HG03558 (cell line): ENCODE results near the gene CHRNE.

Experiments
- ATAC-seq: cut with Tn5 transposase; IDR thresholded peaks from one replicate; pipeline ENCODE4 v1.9.1; 2021; ENCODE audit warnings: moderate number of reproducible peaks; ENCODE audit not compliant: unreplicated experiment; ENCODE audit errors: extremely low read depth

CHRNE gene

DNA sequence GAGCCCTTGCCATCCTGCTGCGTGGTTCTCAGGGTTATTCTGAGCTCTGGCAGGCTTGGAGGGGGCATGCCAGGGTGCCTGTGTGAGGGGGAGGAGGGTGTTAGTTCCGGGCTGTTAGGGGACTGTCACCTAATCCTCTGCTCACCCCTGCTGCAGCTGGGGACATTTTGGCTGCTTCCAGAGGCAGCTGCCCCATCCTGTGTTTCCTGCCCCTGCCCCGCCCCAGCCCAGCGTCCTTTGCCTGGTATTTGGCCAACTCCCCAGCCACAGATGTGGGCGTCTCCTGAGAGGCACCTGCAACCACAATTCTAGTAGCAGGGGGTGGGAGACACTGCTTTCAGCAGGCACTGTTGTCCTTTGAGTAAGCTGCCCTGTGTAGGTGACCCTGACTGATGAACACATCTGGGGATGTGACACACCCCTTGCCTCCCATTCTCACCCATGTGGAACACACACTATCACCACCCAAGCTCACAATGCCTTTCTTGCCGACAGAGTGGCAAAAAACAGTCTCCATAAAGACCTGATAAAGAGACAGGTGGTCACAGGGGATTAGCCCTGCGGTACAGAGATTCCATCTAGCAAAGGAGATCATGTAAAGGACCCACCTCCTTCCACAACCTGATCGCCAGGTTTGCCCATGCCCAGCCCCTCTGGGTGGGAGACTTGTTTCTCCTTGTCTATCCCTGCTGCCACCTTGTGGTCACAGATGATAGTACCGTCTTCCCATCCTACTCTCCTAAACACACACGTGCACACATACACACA is at the start of gene CHRNE:
TSS of gene CHRNE (minus strand) at position 48 of the 768 bp plus-strand sequence. CDS start at position 13, 35 bp downstream.
- no peak for ATAC-seq

DNA sequence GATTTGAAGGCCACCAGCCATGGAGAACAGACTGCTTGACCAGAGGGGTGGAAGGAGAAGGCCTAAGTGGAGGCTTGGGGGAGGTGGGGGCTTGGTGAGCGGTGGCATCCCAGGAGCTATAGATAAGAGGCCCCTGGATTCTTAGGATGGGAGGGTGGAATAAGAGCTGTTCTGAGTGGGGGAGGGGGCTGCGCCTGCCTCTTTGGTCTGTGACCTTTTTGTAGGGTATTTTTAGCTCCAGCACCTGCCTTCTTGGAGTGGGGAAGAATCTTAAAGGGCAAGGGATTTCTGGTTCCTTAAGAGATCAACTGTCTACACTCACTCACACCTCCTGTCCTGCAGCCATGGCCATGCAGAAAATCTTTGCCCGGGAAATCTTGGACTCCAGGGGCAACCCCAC is 48.6 kb upstream of the CHRNE start:
- ATAC-seq = no peak

DNA sequence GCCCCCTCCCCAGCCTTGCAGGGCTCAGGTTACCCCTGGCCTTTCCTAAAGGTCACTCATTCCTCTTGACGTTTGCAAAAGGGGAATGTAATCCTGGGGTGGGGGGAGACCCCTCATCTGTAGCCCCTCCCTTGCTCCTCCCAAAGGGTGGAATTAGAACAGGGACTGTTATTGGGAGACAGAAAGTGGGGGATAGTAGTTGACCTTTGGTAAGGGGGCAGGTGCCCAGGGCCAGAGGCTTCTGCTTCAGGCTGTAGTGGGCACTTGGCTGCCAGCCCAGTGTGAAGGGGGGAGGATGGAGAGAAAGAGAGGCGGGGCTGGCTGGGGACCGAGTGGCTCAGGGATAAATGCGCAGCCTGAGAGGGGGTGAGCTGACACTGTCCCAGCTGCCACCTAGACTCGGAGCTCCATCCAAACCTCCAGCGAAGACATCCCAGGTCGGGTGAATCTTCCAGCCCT is 47.9 kb upstream of the CHRNE start, which contains the start of gene ENO3:
TSS of gene ENO3 (plus strand) at position 374 of the 459 bp plus-strand sequence. CDS start 711 bp downstream, outside the sequence.
- no peak for ATAC-seq

DNA sequence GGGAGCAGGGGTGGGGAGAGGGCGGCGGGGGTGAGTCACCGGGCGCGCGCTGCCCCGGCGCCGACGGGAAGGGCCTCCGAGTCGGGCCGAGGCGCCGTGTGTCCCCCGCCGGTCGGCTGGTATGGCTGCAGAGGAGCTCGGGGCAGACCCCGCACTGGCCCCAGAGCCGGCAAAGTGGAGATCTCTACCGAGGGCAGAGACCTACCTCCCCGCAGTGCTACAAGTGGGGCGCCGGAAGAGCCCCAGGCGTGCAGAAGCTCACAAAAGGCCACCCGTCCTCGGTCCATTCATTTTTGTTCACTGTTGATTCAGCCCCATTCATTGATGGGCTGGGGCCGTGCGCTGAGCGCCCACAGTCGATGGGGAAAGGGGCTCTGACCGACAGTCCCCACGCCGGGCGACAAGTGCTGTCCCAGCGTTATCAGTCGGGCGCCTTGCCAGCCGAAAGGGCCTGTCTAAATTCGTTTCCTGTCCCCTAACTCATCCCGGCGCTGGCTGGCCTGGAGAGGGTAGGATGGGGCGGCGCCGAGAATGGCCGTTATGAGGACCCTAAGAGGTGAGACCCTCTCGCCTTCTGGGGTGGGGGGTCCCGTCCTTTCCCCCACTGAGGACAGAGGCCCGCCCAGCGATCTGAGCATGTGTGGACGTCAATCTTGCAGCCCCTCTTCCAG is 47.3 kb upstream of the CHRNE start:
- no peak for ATAC-seq

DNA sequence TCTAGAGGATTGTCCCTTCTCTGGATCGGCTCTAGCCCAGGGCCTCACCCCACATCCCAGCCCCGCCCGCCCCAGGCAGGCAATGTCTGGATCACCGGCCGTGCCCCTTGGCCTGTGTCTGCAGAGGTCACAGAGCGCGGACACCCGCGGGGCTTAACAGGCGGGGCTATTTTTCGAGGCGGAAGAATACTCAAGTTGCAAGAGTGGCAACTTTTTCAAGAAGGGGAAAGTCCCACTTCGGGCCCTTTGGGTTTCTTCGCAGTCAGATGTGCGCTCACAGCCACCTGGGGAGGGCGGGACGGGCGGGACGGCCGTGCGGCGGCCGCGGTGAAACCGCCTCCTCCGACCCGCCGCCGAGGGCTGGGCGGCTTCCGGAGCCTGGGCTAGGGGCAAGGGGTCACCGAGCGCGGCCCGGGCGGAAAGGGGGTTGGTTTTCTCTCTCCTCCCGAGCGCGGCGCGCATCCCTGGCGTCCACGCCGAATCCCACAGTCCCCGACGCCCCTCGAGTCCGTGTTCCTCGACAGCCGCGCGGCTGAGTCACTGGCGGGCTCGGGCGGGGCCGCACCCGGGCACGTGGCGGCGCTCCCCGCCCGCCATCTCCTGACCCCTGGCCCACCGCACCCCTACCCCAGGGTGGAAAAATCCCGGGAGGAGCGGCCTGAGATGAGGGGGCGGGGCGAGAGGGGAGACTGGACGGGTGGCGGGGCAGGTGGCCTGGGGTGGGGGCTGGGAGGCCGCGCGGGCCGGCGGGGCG is 46.6 kb upstream of the CHRNE start:
- ATAC-seq = no peak

DNA sequence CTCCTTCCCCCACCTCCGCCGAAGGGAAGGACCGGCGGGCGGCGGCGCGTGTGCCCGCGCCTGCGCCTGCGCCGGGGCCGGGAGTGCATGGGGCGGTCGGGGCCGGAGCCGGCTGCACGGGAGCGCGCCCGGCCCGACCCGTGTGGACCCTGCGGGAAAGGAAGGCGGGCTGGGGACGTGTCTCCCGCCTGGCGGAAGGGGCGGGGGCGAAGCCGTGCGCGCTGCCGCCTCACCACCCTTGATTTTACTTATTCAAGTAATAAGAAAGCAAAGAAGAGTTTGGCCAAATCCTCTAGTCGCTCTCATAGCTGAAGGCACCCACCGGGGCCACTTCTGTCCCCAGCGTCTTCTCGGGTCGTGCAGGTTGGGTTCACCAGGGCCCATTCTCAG is 46.0 kb upstream of the CHRNE start:
- no peak for ATAC-seq

DNA sequence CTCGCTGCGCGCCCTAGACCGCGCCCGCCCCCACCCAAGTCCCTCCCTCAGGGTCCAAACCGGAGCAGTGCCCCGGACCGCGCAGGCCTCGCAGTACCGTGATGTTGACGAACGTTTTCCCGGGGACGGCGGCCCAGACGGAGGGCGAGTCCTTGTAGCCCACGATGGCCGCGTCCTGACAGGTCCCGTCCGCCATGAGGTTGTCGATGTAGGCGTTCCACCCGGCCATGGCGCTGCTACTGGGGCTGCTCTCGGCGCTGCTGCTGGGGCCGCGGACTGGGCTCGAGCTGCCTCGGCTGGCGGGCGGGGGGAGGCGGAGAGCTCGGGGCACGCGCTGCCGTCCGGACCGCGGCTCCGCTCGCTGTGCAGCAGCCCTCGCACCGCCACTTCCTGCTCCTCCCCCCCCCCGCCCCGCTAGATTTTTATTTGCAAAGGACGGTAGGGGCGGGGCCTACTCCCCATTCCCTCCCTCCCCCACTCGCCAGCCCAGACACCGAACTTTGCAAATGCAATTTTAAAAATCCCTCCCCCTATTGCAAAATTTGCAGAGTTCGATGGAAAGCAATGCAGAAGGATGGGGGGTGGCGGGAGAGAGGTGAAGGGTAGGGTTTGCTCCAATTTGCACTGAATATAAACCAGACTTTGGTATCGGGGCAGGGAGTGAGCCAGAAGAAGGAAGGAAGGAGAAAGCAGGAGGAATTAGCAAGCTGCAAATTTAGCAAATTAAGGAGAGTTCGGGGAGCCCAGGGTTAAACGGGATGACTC is 45.5 kb upstream of the CHRNE start, which contains the start of gene PFN1:
TSS of gene PFN1 (minus strand) at position 365 of the 765 bp plus-strand sequence. CDS start at position 229, 136 bp downstream.
- ATAC-seq = no peak

DNA sequence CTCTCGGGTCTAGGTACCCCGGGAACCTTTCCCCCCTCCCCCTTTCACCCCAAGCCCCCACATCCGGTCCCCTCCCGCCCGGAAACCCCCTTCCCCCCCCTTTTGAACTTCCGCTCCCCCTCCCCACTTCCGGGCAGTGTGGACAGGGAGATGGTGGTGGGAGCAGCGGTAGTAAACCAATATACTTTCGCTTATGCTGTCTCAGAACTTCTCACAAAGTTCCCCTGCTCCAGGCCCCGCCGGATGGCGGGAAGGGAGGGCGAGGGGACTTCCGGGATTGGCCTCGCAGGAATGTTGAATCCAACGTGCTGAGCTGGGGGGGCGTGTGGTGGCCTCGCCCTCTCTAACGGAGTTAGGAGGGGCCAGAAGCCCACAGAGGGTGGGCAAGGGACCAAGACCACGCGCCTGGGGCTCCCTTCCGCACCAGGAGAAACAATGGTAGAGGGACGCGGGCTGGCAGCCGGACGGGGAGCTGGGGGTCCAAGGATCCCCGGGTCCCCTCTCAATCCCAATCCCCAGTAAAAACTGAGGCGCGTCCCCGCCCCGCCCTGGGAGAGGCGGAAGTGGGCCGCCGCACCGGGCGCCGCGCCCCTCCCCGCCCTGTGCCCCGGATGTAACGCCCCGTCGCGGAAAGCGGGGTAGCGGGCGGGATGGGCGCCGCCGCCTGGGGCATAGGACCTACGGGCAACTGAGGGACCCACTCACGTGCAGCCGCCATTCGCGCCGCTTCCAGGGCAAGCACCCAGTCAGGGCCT is 44.7 kb upstream of the CHRNE start:
- ATAC-seq = no peak

DNA sequence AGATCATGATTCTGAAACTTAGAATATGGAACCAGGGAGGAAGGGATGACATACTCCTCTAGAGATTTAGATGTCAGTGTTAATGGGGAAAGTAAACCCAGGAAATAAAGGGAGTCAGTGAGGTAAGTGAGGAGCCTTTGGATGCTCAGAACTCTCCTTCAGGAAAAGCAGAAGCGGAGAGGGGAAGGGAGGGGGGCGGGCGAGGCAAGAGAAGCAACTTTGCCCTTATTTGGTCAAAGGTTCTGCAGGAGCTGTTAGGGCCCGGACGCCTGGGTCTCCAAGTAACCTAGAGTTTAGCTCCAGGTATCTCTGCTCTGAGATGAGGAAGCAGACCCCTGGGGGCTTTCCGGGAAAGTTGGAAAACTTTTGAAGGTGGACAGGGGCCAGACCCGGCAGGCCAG is 44.1 kb upstream of the CHRNE start:
- no peak for ATAC-seq

DNA sequence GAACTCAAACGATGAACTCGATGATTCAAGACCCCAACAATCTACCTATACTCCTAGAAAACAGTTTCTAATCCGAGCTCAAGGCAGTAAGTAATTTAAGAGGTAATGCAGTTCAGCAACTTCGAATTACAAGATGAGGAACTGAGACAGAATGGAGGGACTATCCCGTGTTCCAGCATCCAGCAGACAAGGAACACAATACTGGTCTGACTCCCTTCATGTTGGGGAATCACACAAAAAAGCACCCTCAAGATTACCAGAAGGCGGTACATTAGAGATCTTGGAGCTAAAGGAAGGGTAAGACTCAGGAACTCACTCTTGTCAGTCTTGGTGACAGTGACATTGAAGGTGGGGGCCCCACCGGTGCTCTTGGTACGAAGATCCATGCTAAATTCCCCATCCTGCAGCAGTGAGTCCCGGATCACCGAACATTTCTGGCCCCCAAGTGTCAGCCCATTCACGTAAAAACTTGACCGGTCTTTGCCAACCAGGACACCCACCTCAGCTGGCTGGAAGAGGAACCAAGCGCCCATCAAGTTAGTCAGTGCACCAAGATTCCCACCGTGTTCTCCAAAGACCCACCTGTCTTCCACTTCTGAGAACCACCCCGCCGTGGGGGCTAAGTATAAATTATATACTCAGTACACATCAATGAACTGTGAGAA is 43.5 kb upstream of the CHRNE start:
- no peak for ATAC-seq

DNA sequence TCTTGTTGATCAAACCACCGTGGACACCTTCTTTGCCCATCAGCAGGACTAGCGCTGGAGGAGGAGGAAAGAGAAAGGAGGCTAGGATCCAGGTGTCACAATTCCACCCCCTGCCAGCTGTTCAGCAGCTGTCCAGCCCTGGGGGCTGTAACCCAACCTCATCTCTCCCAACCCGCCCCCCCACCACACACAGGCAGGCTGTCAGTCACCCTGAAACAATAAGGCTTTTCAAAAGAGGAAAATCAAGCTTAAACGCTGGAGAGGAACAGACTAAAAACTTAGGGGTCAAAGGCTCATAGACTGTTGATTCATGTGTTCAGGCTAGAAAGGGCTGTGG is 43.0 kb upstream of the CHRNE start:
- ATAC-seq = no peak

DNA sequence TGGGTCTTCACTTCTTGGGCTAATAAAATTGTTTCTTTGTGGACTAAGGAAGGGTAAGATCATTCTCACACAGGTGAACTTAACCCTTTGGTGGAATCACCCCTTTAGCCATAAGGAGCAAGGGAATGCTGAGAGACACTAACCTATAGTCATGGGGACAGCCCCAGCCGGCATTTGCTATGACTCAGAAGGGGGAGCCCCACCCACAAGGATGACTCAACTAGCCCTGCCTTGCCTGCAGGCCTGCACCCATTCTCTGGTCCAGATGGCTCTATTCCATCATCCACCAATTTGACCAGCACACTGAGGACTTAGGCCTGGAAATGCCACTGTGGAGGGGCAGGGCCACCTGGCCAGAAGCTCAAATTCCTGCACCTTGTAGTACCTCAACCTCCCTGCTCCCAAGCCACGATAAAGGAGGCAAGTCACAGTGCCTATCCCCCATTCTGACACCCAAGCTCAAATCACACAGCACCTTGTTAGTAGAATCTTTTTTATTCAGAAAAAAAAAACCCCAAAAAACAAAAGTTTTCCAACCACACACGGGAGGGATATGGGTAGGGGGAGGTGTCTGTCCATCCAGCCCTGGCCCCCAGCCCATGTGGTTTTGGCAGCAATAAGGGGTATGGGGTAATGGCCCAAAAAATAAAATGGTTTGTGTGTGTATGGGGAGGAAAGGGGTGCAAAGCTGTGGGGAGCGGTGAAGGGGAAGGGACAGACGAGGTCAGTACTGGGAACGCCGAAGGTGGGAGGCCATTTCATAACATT is 42.5 kb upstream of the CHRNE start:
- no peak for ATAC-seq

DNA sequence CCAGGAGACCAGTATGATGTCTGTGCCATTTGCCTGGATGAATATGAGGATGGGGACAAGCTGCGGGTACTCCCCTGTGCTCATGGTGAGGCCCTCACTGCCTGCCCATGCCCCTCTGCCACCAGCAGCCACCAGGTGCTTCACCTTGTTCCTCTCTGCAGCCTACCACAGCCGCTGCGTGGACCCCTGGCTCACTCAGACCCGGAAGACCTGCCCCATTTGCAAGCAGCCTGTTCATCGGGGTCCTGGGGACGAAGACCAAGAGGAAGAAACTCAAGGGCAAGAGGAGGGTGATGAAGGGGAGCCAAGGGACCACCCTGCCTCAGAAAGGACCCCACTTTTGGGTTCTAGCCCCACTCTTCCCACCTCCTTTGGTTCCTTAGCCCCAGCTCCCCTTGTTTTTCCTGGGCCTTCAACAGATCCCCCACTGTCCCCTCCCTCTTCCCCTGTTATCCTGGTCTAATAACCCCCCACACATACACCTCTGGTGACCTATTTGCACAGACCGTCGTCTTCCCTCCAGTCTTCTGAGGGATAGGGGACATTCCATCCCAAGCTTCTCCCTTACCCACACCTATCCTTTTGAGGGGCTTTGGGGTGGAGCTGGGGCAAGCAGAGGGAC is 41.8 kb upstream of the CHRNE start:
- no peak for ATAC-seq

DNA sequence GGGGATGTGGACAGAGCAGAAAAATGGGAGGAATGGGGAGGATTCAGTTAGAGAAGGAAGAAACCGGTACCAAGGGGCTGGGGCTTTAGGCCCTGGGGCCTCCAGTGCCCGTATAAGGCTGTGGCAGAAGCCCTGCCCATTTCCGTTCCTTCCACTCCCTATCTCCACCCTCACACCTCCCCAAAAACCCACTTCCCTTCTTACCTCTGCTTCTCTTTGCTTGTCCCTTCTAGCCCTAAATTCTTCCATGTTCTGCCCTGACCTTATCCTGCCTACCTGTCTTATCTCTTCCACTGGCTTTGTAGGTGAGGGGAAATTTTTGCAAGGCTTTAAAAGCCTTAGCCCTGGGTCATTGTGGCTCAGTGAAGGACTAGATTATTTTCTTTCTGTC is 41.3 kb upstream of the CHRNE start:
- no peak for ATAC-seq

DNA sequence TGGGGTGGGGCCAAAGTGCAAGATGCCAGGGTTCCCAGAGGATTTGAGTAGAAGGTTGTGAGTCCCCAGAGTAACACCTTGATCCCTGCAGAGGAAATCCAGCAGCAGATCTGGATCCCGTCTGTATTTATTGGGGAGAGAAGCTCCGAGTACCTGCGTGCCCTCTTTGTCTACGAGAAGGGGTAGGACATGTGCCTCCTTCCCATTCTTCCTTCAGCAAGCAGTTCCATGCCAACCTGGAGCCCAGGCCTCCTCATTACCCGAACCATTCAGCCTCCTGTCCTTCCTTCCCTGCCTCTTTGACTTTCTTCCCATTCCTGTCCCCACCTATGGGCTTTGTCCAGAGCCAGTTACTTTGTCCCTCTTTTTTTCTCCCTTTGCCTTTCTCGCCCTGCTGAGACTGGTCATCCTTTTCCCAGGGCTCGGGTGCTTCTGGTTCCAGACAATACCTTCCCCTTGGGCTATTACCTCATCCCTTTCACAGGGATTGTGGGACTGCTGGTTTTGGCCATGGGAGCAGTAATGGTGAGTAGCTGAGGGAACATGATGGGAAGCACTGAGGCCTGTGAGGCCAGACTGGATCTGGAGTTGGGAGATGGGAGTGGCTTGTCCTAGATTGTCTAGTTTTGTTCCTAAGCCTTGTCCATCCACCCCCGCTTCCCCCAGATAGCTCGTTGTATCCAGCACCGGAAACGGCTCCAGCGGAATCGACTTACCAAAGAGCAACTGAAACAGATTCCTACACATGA is 40.0 kb upstream of the CHRNE start:
- ATAC-seq = no peak

DNA sequence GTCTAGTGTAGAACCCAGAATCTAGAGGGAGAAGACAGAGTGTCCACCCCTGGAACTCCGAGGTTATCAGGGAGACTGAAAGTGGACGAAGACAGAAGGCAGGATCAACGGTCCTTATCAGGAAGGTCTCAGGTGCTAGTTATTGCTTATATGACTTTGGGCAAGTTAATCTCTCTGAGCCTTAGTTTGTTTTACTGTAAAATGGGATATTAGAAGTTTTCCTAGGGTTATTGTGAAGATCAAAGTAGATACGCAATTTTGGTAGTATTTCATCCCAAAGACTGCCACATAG is 38.4 kb upstream of the CHRNE start:
- no peak for ATAC-seq

DNA sequence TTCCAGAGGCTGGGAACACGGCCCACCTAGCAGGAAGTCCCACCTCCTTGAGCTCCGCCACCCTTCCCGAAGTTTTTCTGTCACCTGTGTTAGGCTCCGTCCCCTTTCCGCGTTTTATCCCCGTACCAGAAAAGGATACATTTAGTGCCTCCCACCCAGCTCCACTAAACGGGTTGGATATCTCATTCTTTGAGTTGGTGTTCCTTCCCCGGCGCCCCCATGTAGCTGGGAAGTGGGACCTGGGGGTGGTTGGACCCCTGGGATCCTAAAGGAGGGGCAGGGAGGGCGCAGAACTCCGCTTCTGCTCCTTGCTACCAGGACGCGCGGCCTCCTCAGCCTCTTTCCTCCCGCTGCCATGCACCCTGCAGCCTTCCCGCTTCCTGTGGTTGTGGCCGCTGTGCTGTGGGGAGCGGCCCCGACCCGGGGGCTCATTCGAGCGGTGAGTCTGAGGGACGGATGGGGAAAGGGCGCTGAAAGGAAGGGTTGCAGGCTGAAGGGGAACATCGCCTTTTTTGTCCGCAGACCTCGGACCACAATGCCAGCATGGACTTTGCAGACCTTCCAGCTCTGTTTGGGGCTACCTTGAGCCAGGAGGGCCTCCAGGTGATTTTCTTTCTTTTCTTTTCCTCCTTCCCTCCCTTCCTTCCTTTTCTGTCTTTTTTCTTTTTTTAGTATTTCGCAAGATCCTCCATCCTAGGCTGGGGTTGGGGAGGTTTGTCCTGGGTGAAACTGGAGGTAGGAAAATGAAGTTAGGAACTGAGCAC is 37.8 kb upstream of the CHRNE start:
- no peak for ATAC-seq
